ENCODE data around the gene PCDHA11.

PCDHA11 gene

DNA sequence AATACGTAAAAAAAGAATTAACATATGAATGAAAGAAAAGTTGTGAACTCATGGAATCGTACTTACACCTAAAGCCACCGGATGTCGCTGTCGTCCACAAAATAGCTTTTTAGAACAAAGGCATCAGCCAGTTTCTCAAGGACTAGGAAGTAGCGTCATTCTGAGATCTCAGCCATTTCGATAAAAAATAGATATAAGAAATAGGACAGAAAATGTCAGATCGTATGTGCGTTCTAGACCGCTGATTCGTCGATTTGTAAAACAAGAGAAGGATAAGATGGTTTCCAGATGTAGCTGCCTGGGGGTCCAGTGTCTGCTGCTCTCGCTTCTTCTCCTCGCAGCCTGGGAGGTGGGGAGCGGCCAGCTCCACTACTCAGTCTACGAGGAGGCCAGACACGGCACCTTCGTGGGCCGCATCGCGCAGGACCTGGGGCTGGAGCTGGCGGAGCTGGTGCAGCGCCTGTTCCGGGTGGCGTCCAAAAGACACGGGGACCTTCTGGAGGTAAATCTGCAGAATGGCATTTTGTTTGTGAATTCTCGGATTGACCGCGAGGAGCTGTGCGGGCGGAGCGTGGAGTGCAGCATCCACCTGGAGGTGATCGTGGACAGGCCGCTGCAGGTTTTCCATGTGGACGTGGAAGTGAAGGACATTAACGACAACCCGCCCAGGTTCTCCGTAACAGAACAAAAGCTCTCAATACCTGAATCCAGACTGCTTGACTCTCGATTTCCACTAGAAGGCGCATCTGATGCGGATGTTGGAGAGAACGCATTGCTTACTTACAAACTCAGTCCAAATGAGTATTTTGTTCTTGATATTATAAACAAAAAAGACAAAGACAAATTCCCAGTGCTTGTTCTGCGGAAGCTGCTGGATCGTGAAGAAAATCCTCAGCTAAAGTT lies 12.7 kb upstream of the PCDHA11 start, which contains the start of gene PCDHA10:
Gene PCDHA10, plus strand, starts transcription at position 126 of the 903 bp plus-strand sequence. Its CDS starts 152 bp downstream, at position 278.
- H3K27ac ChIP-seq = no peak within 1 kb of the TSS
- H3K4me3 ChIP-seq = peak within 1 kb of the TSS; percentile 62
- TF ChIP-seq, protein P1, sequence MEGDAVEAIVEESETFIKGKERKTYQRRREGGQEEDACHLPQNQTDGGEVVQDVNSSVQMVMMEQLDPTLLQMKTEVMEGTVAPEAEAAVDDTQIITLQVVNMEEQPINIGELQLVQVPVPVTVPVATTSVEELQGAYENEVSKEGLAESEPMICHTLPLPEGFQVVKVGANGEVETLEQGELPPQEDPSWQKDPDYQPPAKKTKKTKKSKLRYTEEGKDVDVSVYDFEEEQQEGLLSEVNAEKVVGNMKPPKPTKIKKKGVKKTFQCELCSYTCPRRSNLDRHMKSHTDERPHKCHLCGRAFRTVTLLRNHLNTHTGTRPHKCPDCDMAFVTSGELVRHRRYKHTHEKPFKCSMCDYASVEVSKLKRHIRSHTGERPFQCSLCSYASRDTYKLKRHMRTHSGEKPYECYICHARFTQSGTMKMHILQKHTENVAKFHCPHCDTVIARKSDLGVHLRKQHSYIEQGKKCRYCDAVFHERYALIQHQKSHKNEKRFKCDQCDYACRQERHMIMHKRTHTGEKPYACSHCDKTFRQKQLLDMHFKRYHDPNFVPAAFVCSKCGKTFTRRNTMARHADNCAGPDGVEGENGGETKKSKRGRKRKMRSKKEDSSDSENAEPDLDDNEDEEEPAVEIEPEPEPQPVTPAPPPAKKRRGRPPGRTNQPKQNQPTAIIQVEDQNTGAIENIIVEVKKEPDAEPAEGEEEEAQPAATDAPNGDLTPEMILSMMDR (IDR thresholded peaks at IDR 0.05) = no peak
- DNase-seq (ENCODE audit: low spot score) = no peak

GRCh38 chr5:140857177-140857986 lies 11.4 kb upstream of the PCDHA11 start:
- Histone ChIP-seq H3K4me3 (no peak overlapping the region), H3K27ac (no peak overlapping the region)
- DNase-seq (ENCODE audit: low spot score) = no peak
- TF ChIP-seq, protein P1 (IDR thresholded peaks at IDR 0.05) = no peak

GRCh38 chr5:140857987-140858240 lies 10.8 kb upstream of the PCDHA11 start:
- Histone ChIP-seq H3K4me3 (no peak overlapping the region), H3K27ac (no peak overlapping the region)

GRCh38 chr5:140862441-140863295 lies 6.1 kb upstream of the PCDHA11 start:
- TF ChIP-seq, protein P1 (IDR thresholded peaks at IDR 0.05) = no peak
- Histone ChIP-seq H3K27ac (no peak overlapping the region), H3K4me3 (no peak overlapping the region)
- DNase-seq (ENCODE audit: low spot score) = no peak

More at GRCh38 chr5:140857987-140858240, 10.8 kb upstream of the PCDHA11 start:
- no peak for DNase-seq (ENCODE audit: low spot score)
- TF ChIP-seq, protein P1 (IDR thresholded peaks at IDR 0.05) = no peak

- no peak overlapping the region for H3K27ac ChIP-seq
- peak overlapping the region; percentile 27 for H3K4me3 ChIP-seq
- no peak for DNase-seq (ENCODE audit: low spot score)
- TF ChIP-seq, protein P1 (IDR thresholded peaks at IDR 0.05) = no peak
Measured at GRCh38 chr5:140869555-140869886, 764 bp downstream of the PCDHA11 start.

DNA sequence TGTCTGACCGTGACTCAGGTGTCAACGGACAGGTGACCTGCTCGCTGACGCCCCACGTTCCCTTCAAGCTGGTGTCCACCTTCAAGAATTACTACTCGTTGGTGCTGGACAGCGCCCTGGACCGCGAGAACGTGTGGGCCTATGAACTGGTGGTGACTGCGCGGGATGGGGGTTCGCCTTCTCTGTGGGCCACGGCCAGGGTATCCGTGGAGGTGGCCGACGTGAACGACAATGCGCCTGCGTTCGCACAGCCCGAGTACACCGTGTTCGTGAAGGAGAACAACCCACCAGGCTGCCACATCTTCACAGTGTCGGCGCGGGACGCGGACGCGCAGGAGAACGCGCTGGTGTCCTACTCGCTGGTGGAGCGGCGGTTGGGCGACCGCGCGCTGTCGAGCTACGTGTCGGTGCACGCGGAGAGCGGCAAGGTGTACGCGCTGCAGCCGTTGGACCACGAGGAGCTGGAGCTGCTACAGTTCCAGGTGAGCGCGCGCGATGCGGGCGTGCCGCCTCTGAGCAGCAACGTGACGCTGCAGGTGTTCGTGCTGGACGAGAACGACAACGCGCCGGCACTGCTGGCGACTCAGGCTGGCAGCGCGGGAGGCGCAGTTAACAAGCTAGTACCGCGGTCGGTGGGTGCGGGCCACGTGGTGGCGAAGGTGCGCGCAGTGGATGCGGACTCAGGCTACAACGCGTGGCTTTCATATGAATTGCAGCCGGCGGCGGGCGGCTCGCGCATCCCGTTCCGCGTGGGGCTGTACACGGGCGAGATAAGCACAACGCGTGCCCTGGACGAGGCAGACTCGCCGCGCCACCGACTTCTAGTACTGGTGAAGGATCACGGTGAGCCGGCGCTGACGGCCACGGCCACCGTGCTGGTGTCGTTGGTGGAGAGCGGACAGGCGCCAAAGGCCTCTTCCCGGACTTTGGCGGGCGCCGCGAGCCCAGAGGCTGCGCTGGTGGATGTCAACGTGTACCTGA lies 1.8 kb downstream of the PCDHA11 start:
- TF ChIP-seq, protein P1 (IDR thresholded peaks at IDR 0.05) = no peak
- no peak for DNase-seq (ENCODE audit: low spot score)
- Histone ChIP-seq H3K27ac (no peak overlapping the region), H3K4me3 (no peak overlapping the region)
